Right cardiac atrium (tissue), 5 donors: Measurements from ENCODE around the gene AMPD3. TPM values are rescaled to one million over a fixed set of nuclear protein-coding genes. Genes with fewer than 3 reads are reported as not detected.

Experiments used
- ATAC-seq, 2 donors: fragments of 200-7000 bp; cut with Tn5 transposase; one replicate each; pipeline versions ENCODE4 v1.8.0 to v1.9.1; 2020; ENCODE audit warnings: moderate library complexity in 2 of 2, mild to moderate bottlenecking in 1 of 2
- DNase-seq, 3 donors: peaks; one replicate each; pipeline ENCODE4 v3.0.0-alpha.2; 2020
- H3K27ac ChIP-seq: one replicate; pipeline ENCODE4 v1.5.1; 2013; ENCODE audit warnings: mild to moderate bottlenecking, low read length, control low read depth, moderate library complexity
- H3K27me3 ChIP-seq: one replicate; pipeline ENCODE4 v1.6.1; 2013; ENCODE audit not compliant: control insufficient read depth, insufficient read depth
- H3K4me1 ChIP-seq: one replicate; pipeline ENCODE4 v1.6.1; 2013; ENCODE audit warnings: low read length; ENCODE audit not compliant: control insufficient read depth, insufficient read depth
- H3K4me3 ChIP-seq: one replicate; pipeline ENCODE4 v1.5.1; 2013; ENCODE audit warnings: low read length, control low read depth
- H3K9me3 ChIP-seq: one replicate; pipeline ENCODE4 v1.6.1; 2013; ENCODE audit warnings: low read length; ENCODE audit not compliant: control insufficient read depth
- WGBS: extraction: QIAGEN DNeasy Blood & Tissue Kit; methylation state at CpG from one replicate; pipeline ENCODE4 v1.1.7; 2013; 5-methylcytosine and 5-hydroxymethylcytosine counted together
- intact Hi-C, 4 donors: fragments of 100-400 bp; cut with DNase I; formaldehyde crosslinking; loops; one replicate each; pipeline versions ENCODE4 v1.11.0 to v1.14.0; 2022 to 2023
- polyA plus RNA-seq: library from polyadenylated mRNA; stranded (reverse); fragments of 200-250 nt; gene quantifications from one replicate; pipeline ENCODE4 v1.2.3, GENCODE V29; 2013
- total RNA-seq, 4 donors: library from RNA; stranded (reverse); fragmentation: NEBNext Ultra II Directional; extraction: Animal tissue kit (Norgen Biotek cat#: 25700); gene quantifications; one replicate each; pipeline ENCODE4 v1.2.1, GENCODE V29; 2021
- donor health status: healthy with polysubstance abuse.
- donor health status: DM: no; HTN: yes; CAD: no.
- donor health status: DM: no; HTN: no; CAD: no.
- donor health status: DM: no; HTN: yes; CAD: no; lungs with severe emphysema.
- donor health status: DM: yes; HTN: yes; CAD: no.

The AMPD3 gene
- total and polyA plus RNA-seq, 5 donors, result 3.5 to 10.8 (median 7.6) TPM

DNA sequence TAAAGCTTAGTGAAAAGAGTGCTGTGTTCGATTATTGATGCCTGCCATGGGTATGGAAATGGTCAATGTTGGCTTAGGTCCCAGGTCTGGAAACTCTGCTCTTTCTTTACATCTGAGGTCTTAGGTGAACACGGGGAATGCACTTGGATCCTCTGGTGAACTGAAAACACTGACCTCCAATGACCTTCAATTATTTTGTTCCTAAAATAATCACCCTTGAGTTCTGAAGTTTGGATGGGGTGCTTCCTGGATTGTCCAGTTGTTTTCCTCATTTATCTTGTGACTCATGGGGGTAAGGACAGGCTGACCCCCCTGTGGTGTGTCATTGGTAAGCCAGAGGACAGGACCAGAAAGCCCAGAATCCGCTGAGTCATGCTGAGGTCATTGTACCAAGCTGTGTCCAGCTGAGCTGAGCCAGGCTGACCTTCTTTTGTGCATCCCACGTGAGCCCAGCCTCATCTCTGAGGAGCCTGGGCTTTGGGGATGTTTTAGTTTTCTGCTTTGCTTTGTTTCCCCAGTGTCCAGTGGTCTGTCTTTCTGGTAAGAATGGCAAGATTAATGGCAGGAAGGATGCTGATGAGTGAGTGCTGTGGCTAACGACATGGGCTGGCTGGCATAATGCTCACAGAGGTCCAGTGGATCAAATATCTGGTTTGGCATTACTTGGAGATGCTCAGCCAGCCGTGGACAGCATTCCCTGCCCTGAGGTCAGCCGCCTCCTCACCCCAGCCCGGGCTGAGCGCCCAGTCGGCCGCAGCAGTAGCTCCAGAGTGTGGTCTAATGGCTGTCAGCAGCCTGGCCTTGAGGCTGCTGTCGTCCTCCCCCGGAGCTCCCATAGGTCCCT, 35.6 kb downstream of the AMPD3 start:
- H3K4me3 ChIP-seq, result no peak overlapping the region
- no peaks in the 10 kb centered on the region for H3K9me3 ChIP-seq
- intact Hi-C loops, result no loop called here
- peak overlapping the region; percentile 74 for H3K27ac ChIP-seq
- ATAC-seq (peak; percentile 84 to 94), DNase-seq (peak; percentile 84)
- no peaks in the 10 kb centered on the region for H3K27me3 ChIP-seq
- WGBS, result 46% methylated on average over 13 of the region's 13 CpGs
- H3K4me1 ChIP-seq, result peaks cover 7% of the 10 kb centered on the region

DNA sequence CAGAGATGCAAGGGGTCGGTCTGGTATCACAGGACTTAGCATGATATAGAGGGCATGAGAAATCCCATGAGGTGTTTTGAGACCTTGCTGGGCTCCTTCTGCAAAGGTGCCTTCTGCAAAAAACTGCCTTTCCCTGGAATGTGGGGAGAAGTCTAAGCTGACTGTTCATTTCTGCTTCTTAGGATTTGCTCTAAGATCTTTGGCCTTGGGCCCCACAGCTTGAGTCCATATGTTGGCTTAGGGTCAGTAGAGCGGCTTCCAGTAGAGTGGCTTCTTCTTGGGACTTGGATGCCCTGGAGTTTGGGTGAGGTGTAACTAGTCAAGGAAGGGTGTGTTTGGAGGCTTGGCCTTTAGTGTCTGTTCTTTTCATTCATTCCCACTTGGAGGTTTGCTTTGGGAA, 37.0 kb downstream of the AMPD3 start:
- DNase-seq (no peak), ATAC-seq (no peak)
- Histone ChIP-seq H3K4me3 (no peak overlapping the region), H3K27ac (no peak overlapping the region), H3K27me3 (no peaks in the 10 kb centered on the region), H3K4me1 (peaks cover 7% of the 10 kb centered on the region), H3K9me3 (no peaks in the 10 kb centered on the region)
- intact Hi-C loops, result no loop called here
- WGBS, result 99% methylated on average over 2 of the region's 2 CpGs

- ATAC-seq, result no peak
- intact Hi-C loops, result no loop called here
- Histone ChIP-seq H3K4me1 (peaks cover 7% of the 10 kb centered on the region), H3K4me3 (no peak overlapping the region), H3K27me3 (no peaks in the 10 kb centered on the region), H3K9me3 (no peaks in the 10 kb centered on the region), H3K27ac (no peak overlapping the region)
- DNase-seq, result no peak
- WGBS, result 92% methylated on average over 18 of the region's 18 CpGs
Observed at GRCh38 chr11:10493041-10493663, 38.1 kb downstream of the AMPD3 start.

DNA sequence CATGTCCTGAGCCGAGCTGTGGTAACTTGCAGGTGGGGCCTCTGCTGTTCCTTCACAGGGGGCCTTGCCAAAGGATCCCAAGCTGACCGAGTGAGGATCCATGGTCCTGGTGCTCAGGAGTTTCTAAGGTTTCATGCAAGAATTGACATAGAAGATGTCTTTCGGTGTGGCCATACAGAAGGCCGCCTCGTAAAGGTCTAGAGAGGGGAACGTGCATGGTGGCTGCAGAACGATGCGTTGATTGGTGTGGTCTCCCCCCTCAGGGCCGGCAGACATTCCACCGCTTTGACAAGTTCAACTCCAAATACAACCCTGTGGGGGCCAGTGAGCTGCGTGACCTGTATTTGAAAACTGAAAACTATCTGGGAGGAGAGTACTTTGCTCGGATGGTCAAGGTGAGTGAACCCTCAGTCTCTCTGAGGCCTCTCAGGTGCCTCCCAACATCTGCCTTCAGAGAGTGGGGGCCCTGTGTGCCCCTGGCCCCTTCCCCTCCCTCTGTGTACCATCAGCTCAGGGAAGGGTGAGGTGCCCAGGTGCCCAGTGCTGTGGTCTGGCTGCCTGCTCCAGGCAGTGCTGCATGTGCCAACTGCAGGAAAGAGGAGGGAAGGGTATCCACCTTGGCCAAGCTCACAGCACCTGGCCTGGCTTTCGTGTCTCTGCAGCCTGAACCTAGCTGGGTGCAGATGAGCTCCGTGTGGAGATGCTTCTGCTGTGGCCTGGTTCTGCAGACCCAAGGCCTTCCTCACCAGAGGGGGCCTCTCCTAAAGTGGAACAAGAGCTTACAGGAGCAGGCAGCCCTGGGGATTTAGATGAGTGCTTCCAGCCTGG, 39.8 kb downstream of the AMPD3 start:
- no peak for ATAC-seq
- Histone ChIP-seq H3K27me3 (no peaks in the 10 kb centered on the region), H3K4me3 (no peak overlapping the region), H3K9me3 (no peaks in the 10 kb centered on the region), H3K27ac (no peak overlapping the region), H3K4me1 (peaks cover 7% of the 10 kb centered on the region)
- intact Hi-C loops, result no loop called here
- DNase-seq, result no peak
- WGBS, result 96% methylated on average over 14 of the region's 14 CpGs

GRCh38 chr11:10495464-10495786, 40.4 kb downstream of the AMPD3 start:
- Histone ChIP-seq H3K9me3 (no peaks in the 10 kb centered on the region), H3K27ac (no peak overlapping the region), H3K4me1 (peaks cover 7% of the 10 kb centered on the region), H3K27me3 (no peaks in the 10 kb centered on the region), H3K4me3 (no peak overlapping the region)
- intact Hi-C loops, result no loop called here
- DNase-seq (no peak), ATAC-seq (no peak)
- WGBS, result 98% methylated on average over 8 of the region's 8 CpGs

- DNase-seq (no peak), ATAC-seq (no peak)
- intact Hi-C loops, result no loop called here
- no peaks in the 10 kb centered on the region for H3K27me3 ChIP-seq
- WGBS, result 98% methylated on average over 4 of the region's 4 CpGs
- no peaks in the 10 kb centered on the region for H3K9me3 ChIP-seq
- H3K27ac ChIP-seq, result no peak overlapping the region
- no peak overlapping the region for H3K4me3 ChIP-seq
- no peaks in the 10 kb centered on the region for H3K4me1 ChIP-seq
Observed at GRCh38 chr11:10496296-10496936, 41.4 kb downstream of the AMPD3 start.

DNA sequence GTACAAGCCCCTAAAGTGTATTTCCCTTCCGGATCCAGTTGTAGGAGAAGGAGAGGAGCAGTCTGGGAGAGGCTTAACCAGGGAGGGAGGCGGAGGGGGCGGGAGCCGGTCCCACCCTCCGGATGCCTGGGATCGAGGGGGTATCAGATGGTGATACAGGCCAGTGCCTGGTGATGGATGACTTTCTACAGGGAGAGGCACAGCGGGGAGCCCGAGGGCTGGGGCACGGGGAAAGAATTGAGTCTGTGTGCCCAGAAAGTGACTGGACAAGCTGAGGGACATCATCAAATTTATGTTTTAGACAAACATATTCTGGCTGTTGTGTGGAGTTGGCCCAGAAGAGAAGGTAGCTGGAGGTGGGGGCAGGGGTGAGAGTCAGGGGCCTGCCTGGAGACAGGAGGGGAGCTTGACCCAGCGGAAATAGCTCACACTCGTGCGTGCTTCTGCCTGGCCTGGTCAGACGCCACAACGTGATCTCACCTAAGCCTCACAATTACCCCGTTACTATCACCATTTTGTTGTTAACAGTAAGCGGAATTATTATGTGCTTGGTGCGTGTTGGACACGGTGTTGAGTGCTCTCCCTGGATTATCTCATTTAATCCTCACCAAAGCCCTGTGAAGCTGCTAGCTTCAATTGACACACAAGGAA, 42.4 kb downstream of the AMPD3 start:
- DNase-seq (no peak), ATAC-seq (no peak)
- H3K27me3 ChIP-seq, result no peaks in the 10 kb centered on the region
- H3K9me3 ChIP-seq, result no peaks in the 10 kb centered on the region
- 71% methylated on average over 18 of the region's 18 CpGs for WGBS
- no peak overlapping the region for H3K4me3 ChIP-seq
- no peaks in the 10 kb centered on the region for H3K4me1 ChIP-seq
- intact Hi-C loops, result no loop called here
- no peak overlapping the region for H3K27ac ChIP-seq

DNA sequence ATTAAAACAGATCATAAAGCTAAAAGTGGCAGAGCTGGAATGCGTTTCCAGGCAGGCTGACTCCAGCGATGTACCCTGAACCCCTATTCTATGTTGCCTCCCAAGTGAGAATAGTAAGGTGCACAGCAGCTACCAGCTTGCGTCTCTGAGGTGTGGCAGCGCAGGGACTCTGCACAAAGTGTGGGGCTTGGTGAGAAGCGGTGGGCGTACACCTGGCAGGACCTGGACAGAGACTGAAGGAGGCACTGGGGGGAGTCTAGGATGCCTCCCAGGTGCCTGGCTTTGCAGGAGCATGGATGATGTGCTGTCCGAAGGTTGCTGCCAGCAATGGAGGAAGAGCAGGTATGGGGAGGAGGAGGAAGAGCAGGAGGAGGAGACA, 42.9 kb downstream of the AMPD3 start:
- no peaks in the 10 kb centered on the region for H3K27me3 ChIP-seq
- no peak for ATAC-seq
- intact Hi-C loops, result no loop called here

GRCh38 chr11:10498426-10499250, 43.6 kb downstream of the AMPD3 start:
- WGBS, result 90% methylated on average over 10 of the region's 10 CpGs
- Histone ChIP-seq H3K4me1 (no peaks in the 10 kb centered on the region), H3K27ac (no peak overlapping the region), H3K9me3 (no peaks in the 10 kb centered on the region), H3K4me3 (no peak overlapping the region), H3K27me3 (no peaks in the 10 kb centered on the region)
- DNase-seq (no peak), ATAC-seq (no peak)
- intact Hi-C loops, result no loop called here

More for the DNA sequence above, 42.9 kb downstream of the AMPD3 start:
- Histone ChIP-seq H3K9me3 (no peaks in the 10 kb centered on the region), H3K4me1 (no peaks in the 10 kb centered on the region), H3K4me3 (no peak overlapping the region), H3K27ac (no peak overlapping the region)
- no peak for DNase-seq
- 94% methylated on average over 7 of the region's 7 CpGs for WGBS

DNA sequence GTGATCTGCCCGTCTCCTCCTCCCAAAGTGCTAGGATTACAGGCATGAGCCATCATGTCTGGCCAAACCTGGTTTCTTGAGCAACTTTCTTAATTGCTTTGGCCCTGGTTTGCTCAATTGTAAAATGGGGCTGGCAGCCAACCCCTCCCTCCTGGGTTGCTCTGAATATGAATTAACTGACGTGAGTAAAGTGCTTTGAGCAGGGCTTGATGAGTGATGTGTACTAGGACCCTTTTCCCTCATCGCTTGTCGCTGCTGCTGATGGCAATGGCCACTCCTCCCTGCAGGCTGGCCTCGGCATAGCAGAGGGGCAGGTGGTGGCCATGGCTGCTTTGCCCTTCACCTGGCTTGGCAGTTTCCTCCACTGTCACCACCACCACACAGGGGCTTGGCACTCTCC, 44.4 kb downstream of the AMPD3 start:
- Histone ChIP-seq H3K27ac (no peak overlapping the region), H3K4me1 (no peaks in the 10 kb centered on the region), H3K9me3 (no peaks in the 10 kb centered on the region), H3K27me3 (no peaks in the 10 kb centered on the region), H3K4me3 (no peak overlapping the region)
- WGBS, result 92% methylated on average over 5 of the region's 5 CpGs
- intact Hi-C loops, result no loop called here
- no peak for DNase-seq
- ATAC-seq, result no peak
